ENCODE data around the gene PRKG1. TPM values are rescaled to one million over a fixed set of nuclear protein-coding genes. Genes with fewer than 3 reads are reported as not detected.
A peak's percentile ranks its signal among the peaks of the same experiment; 100 is the strongest.

The PRKG1 gene
- total RNA-seq, 1 experiment from 2014 or later, result 7.4 TPM

- DNase-seq (peak; percentile 63), ATAC-seq (no peak)
- no TSS peak for BruUV-seq (replicated peaks)
- CTCF ChIA-PET, result no interaction called here
- POLR2A ChIA-PET (ENCODE audit: unreplicated experiment), result no interaction called here
- Histone ChIP-seq H3K4me3 (ENCODE audit: low read length) (no peak overlapping the region), H3K79me2 (ENCODE audit: low read length) (no peaks in the 10 kb centered on the region), H2AFZ (ENCODE audit: low read length) (no peak overlapping the region), H3F3A (ENCODE audit: low read length, unreplicated experiment) (no peaks in the 10 kb centered on the region), H3K27me3 (ENCODE audit: low read length) (no peaks in the 10 kb centered on the region), H3K9me3 (ENCODE audit: low read length) (no peaks in the 10 kb centered on the region), H3K36me3 (ENCODE audit: low read depth, low read length) (no peaks in the 10 kb centered on the region), H3K4me1 (ENCODE audit: insufficient read depth, low read length) (peaks cover 17% of the 10 kb centered on the region), H4K20me1 (ENCODE audit: low read length) (no peaks in the 10 kb centered on the region), H3K4me2 (ENCODE audit: low read length) (no peak overlapping the region), H3K9ac (ENCODE audit: low read length) (no peak overlapping the region), H3K9me2 (replicated peaks; ENCODE audit: low read length) (no peaks in the 10 kb centered on the region), H3K27ac (ENCODE audit: low read length) (no peak overlapping the region)
- no peak for TF ChIP-seq EZH2phosphoT487 (IDR thresholded peaks at IDR 0.05; ENCODE audit: borderline replicate concordance, low read length)
- no peak for TF ChIP-seq CTCF (conservative IDR thresholded peaks at IDR 0.05; ENCODE audit: low read depth, low read length)
- TF ChIP-seq EZH2 (IDR thresholded peaks at IDR 0.05; ENCODE audit: low read length, unreplicated experiment), result no peak
- intact Hi-C loops (cut with micrococcal nuclease), result loop anchor here (2.0 kb wide), 1 partner anchor 18 kb away; no protein-coding TSS in a partner anchor
These were observed 64.9 kb downstream of the PRKG1 start for GRCh38 chr10:51139176-51139575.

- no peaks in the 10 kb centered on the region for H3K36me3 ChIP-seq (ENCODE audit: low read depth, low read length)
- intact Hi-C loops (cut with micrococcal nuclease), result no loop called here
- TF ChIP-seq EZH2phosphoT487 (IDR thresholded peaks at IDR 0.05; ENCODE audit: borderline replicate concordance, low read length) (no peak), CTCF (conservative IDR thresholded peaks at IDR 0.05; ENCODE audit: low read depth, low read length) (no peak), EZH2 (IDR thresholded peaks at IDR 0.05; ENCODE audit: low read length, unreplicated experiment) (no peak)
- no peaks in the 10 kb centered on the region for H3K9me2 ChIP-seq (replicated peaks; ENCODE audit: low read length)
- no peak overlapping the region for H3K4me2 ChIP-seq (ENCODE audit: low read length)
- ChIA-PET POLR2A (ENCODE audit: unreplicated experiment) (no interaction called here), CTCF (no interaction called here)
- H2AFZ ChIP-seq (ENCODE audit: low read length), result no peak overlapping the region
- H3K27me3 ChIP-seq (ENCODE audit: low read length), result no peaks in the 10 kb centered on the region
- peaks cover 17% of the 10 kb centered on the region for H3K4me1 ChIP-seq (ENCODE audit: insufficient read depth, low read length)
- no peaks in the 10 kb centered on the region for H3K79me2 ChIP-seq (ENCODE audit: low read length)
- H3K4me3 ChIP-seq (ENCODE audit: low read length), result no peak overlapping the region
- DNase-seq, result no peak
- BruUV-seq (replicated peaks), result no TSS peak
- H3K9ac ChIP-seq (ENCODE audit: low read length), result no peak overlapping the region
- no peaks in the 10 kb centered on the region for H4K20me1 ChIP-seq (ENCODE audit: low read length)
- H3K9me3 ChIP-seq (ENCODE audit: low read length), result no peaks in the 10 kb centered on the region
- no peak overlapping the region for H3K27ac ChIP-seq (ENCODE audit: low read length)
- ATAC-seq, result no peak
- no peaks in the 10 kb centered on the region for H3F3A ChIP-seq (ENCODE audit: low read length, unreplicated experiment)
These were observed 66.7 kb downstream of the PRKG1 start for GRCh38 chr10:51141010-51141409.

GRCh38 chr10:51144161-51144781 is 70.0 kb downstream of the PRKG1 start:
- Histone ChIP-seq H3K4me1 (ENCODE audit: insufficient read depth, low read length) (no peaks in the 10 kb centered on the region), H3K9ac (ENCODE audit: low read length) (no peak overlapping the region), H2AFZ (ENCODE audit: low read length) (no peak overlapping the region), H3K4me3 (ENCODE audit: low read length) (no peak overlapping the region), H3K4me2 (ENCODE audit: low read length) (no peak overlapping the region), H4K20me1 (ENCODE audit: low read length) (no peaks in the 10 kb centered on the region), H3K9me3 (ENCODE audit: low read length) (no peaks in the 10 kb centered on the region), H3K27me3 (ENCODE audit: low read length) (no peaks in the 10 kb centered on the region), H3K36me3 (ENCODE audit: low read depth, low read length) (no peaks in the 10 kb centered on the region), H3K79me2 (ENCODE audit: low read length) (no peaks in the 10 kb centered on the region), H3K27ac (ENCODE audit: low read length) (no peak overlapping the region), H3F3A (ENCODE audit: low read length, unreplicated experiment) (no peaks in the 10 kb centered on the region), H3K9me2 (replicated peaks; ENCODE audit: low read length) (no peaks in the 10 kb centered on the region)
- intact Hi-C loops (cut with micrococcal nuclease), result no loop called here
- no TSS peak for BruUV-seq (replicated peaks)
- ATAC-seq (no peak), DNase-seq (no peak)
- ChIA-PET CTCF (no interaction called here), POLR2A (ENCODE audit: unreplicated experiment) (no interaction called here)
- TF ChIP-seq EZH2 (IDR thresholded peaks at IDR 0.05; ENCODE audit: low read length, unreplicated experiment) (no peak), EZH2phosphoT487 (IDR thresholded peaks at IDR 0.05; ENCODE audit: borderline replicate concordance, low read length) (no peak), CTCF (conservative IDR thresholded peaks at IDR 0.05; ENCODE audit: low read depth, low read length) (no peak)
